ENCODE results near the gene MS4A15.
"Not testable (repeated sequence)": the region's sequence is repeated elsewhere in the genome, so short reads cannot be mapped to it uniquely, and the experiment has no call there.

The MS4A15 gene

GRCh38 chr11:60756307-60757032, at the start of gene MS4A15:
Gene MS4A15, plus strand, starts transcription at chr11:60756867. Its CDS starts 6,867 bp downstream, at chr11:60763734.
- peak; percentile 46 for DNase-seq (ENCODE audit: low spot score)

GRCh38 chr11:60706931-60707330, 49.7 kb upstream of the MS4A15 start:
- DNase-seq (ENCODE audit: low spot score): no peak

GRCh38 chr11:60710482-60710881, 46.2 kb upstream of the MS4A15 start:
- DNase-seq (ENCODE audit: low spot score): no peak

- no peak for DNase-seq (ENCODE audit: low spot score)
Observed at GRCh38 chr11:60711276-60711675, 45.4 kb upstream of the MS4A15 start.

- DNase-seq (ENCODE audit: low spot score): not testable (repeated sequence)
Observed at GRCh38 chr11:60713423-60713822, 43.2 kb upstream of the MS4A15 start.

GRCh38 chr11:60717956-60718355, 38.7 kb upstream of the MS4A15 start:
- DNase-seq (ENCODE audit: low spot score): peak; percentile 57

GRCh38 chr11:60718524-60719316, 37.9 kb upstream of the MS4A15 start:
- peak; percentile 53 for DNase-seq (ENCODE audit: low spot score)

GRCh38 chr11:60719391-60719790, 37.3 kb upstream of the MS4A15 start:
- no peak for DNase-seq (ENCODE audit: low spot score)

GRCh38 chr11:60720460-60720859, 36.2 kb upstream of the MS4A15 start:
- no peak for DNase-seq (ENCODE audit: low spot score)

- DNase-seq (ENCODE audit: low spot score): no peak
Observed at GRCh38 chr11:60724420-60724819, 32.2 kb upstream of the MS4A15 start, which contains the start of gene MS4A18. Gene MS4A18, plus strand, starts transcription at chr11:60724720.

- no peak for DNase-seq (ENCODE audit: low spot score)
Observed at GRCh38 chr11:60725592-60725991, 31.1 kb upstream of the MS4A15 start.

- no peak for DNase-seq (ENCODE audit: low spot score)
Observed at GRCh38 chr11:60731586-60731985, 25.1 kb upstream of the MS4A15 start.

GRCh38 chr11:60734279-60734678, 22.4 kb upstream of the MS4A15 start:
- no peak for DNase-seq (ENCODE audit: low spot score)

- DNase-seq (ENCODE audit: low spot score): no peak
Observed at GRCh38 chr11:60739114-60739513, 17.6 kb upstream of the MS4A15 start.

- no peak for DNase-seq (ENCODE audit: low spot score)
Observed at GRCh38 chr11:60740573-60740972, 16.1 kb upstream of the MS4A15 start.

- no peak for DNase-seq (ENCODE audit: low spot score)
Observed at GRCh38 chr11:60741421-60741820, 15.2 kb upstream of the MS4A15 start.

- DNase-seq (ENCODE audit: low spot score): no peak
Observed at GRCh38 chr11:60743058-60743457, 13.6 kb upstream of the MS4A15 start.

GRCh38 chr11:60744114-60744513, 12.6 kb upstream of the MS4A15 start:
- DNase-seq (ENCODE audit: low spot score): no peak

GRCh38 chr11:60747359-60747873, 9.3 kb upstream of the MS4A15 start:
- no peak for DNase-seq (ENCODE audit: low spot score)

GRCh38 chr11:60748225-60748624, 8.4 kb upstream of the MS4A15 start:
- no peak for DNase-seq (ENCODE audit: low spot score)

- no peak for DNase-seq (ENCODE audit: low spot score)
Observed at GRCh38 chr11:60748821-60749220, 7.8 kb upstream of the MS4A15 start.

- DNase-seq (ENCODE audit: low spot score): no peak
Observed at GRCh38 chr11:60750911-60751310, 5.8 kb upstream of the MS4A15 start.

- no peak for DNase-seq (ENCODE audit: low spot score)
Observed at GRCh38 chr11:60753309-60753708, 3.4 kb upstream of the MS4A15 start.

Measured in activated CD4-positive, alpha-beta T cell treated with anti-CD3 and anti-CD28 coated beads, Interleukin-2, Interleukin-4, amounts not matched to agents 100 ng/mL and 50 ng/mL, durations not matched to agents 16 hours and 8 hours (primary cell).